SK-N-SH treated with all-trans-retinoic acid at 6 μM for 48 hours (cell line): ENCODE measurements around the gene ADNP.

Experiments used
- ATAC-seq: fragments of 200-7000 bp; cut with Tn5 transposase; 3 replicates; pipeline ENCODE4 v1.9.1; 2020; ENCODE audit warnings: mild to moderate bottlenecking, moderate library complexity
- ARNTL ChIP-seq: fragments of 450-650 bp; formaldehyde crosslinking; IDR thresholded peaks from 2 replicates; pipeline ENCODE4 v1.5.0; 2020; ENCODE audit warnings: low read depth, mild to moderate bottlenecking, moderate library complexity, borderline replicate concordance
- BACH2 ChIP-seq: fragments of 250-450 bp; sonication (Bioruptor Pico); IDR thresholded peaks from 2 replicates; pipeline ENCODE4 v1.9.0; 2021; ENCODE audit warnings: mild to moderate bottlenecking, borderline replicate concordance
- CSDC2 ChIP-seq: fragments of 250-450 bp; sonication (Bioruptor Pico); IDR thresholded peaks from 2 replicates; pipeline ENCODE4 v1.5.0; 2020; ENCODE audit warnings: mild to moderate bottlenecking, moderate library complexity
- ESRRG ChIP-seq: fragments of 250-450 bp; sonication (Bioruptor Pico); IDR thresholded peaks from 2 replicates; pipeline ENCODE4 v1.6.1; 2021; ENCODE audit warnings: mild to moderate bottlenecking
- GLIS3 ChIP-seq: fragments of 250-450 bp; sonication (Bioruptor Pico); IDR thresholded peaks from 2 replicates; pipeline ENCODE4 v1.5.0; 2020; ENCODE audit warnings: mild to moderate bottlenecking, moderate library complexity
- ISL1 ChIP-seq: fragments of 250-450 bp; sonication (Bioruptor Pico); IDR thresholded peaks from 2 replicates; pipeline ENCODE4 v2.1.2; 2022; ENCODE audit warnings: mild to moderate bottlenecking, moderate library complexity
- OSR1 ChIP-seq: fragments of 250-450 bp; sonication (Bioruptor Pico); IDR thresholded peaks from 2 replicates; pipeline ENCODE4 v1.8.0; 2022; ENCODE audit warnings: moderate library complexity, mild to moderate bottlenecking, inconsistent platforms
- PPARA ChIP-seq: fragments of 250-450 bp; sonication (Bioruptor Pico); IDR thresholded peaks from 2 replicates; pipeline ENCODE4 v1.5.0; 2020; ENCODE audit warnings: mild to moderate bottlenecking, borderline replicate concordance
- RARB ChIP-seq: fragments of 250-450 bp; sonication (Bioruptor Pico); IDR thresholded peaks from 2 replicates; pipeline ENCODE4 v1.8.0; 2021; ENCODE audit warnings: mild to moderate bottlenecking, moderate library complexity
- SNAI2 ChIP-seq: fragments of 250-450 bp; sonication (Bioruptor Pico); IDR thresholded peaks from 2 replicates; pipeline ENCODE4 v1.5.0; 2020; ENCODE audit warnings: mild to moderate bottlenecking, moderate library complexity
- TCF4 ChIP-seq: fragments of 250-450 bp; sonication (Bioruptor Pico); IDR thresholded peaks from 2 replicates; pipeline ENCODE4 v1.8.0; 2021; ENCODE audit warnings: mild to moderate bottlenecking, moderate library complexity, borderline replicate concordance
- TOX ChIP-seq: fragments of 250-450 bp; sonication (Bioruptor Pico); IDR thresholded peaks from 2 replicates; pipeline ENCODE4 v1.8.0; 2021; ENCODE audit warnings: mild to moderate bottlenecking, moderate library complexity, borderline replicate concordance
- ZC3H10 ChIP-seq: fragments of 250-450 bp; sonication (Bioruptor Pico); IDR thresholded peaks from 2 replicates; pipeline ENCODE4 v1.5.1; 2021; ENCODE audit warnings: mild to moderate bottlenecking, moderate library complexity
- ZFP30 ChIP-seq: fragments of 450-650 bp; formaldehyde crosslinking; IDR thresholded peaks from 2 replicates; pipeline ENCODE4 v1.5.0; 2022; ENCODE audit warnings: mild to moderate bottlenecking, moderate library complexity
- ZNF565 ChIP-seq: fragments of 450-650 bp; formaldehyde crosslinking; conservative IDR thresholded peaks from 2 replicates; pipeline ENCODE4 v1.5.0; 2020; ENCODE audit warnings: low read depth, mild to moderate bottlenecking, moderate library complexity
- ZNF70 ChIP-seq: fragments of 450-650 bp; formaldehyde crosslinking; IDR thresholded peaks from 2 replicates; pipeline ENCODE4 v1.5.0; 2020; ENCODE audit warnings: mild to moderate bottlenecking, moderate library complexity
- ZNF8 ChIP-seq: fragments of 450-650 bp; formaldehyde crosslinking; IDR thresholded peaks from 2 replicates; pipeline ENCODE4 v1.5.0; 2020; ENCODE audit warnings: mild to moderate bottlenecking, moderate library complexity
- TF ChIP-seq, protein P1 (sequence below): fragments of 250-450 bp; sonication (Bioruptor Pico); IDR thresholded peaks from 2 replicates; pipeline ENCODE4 v1.5.0; 2020; ENCODE audit warnings: mild to moderate bottlenecking, moderate library complexity
- TF ChIP-seq, protein P2 (sequence below): fragments of 250-450 bp; sonication (Bioruptor Pico); IDR thresholded peaks from 2 replicates; pipeline ENCODE4 v1.8.0; 2020; ENCODE audit warnings: mild to moderate bottlenecking, moderate library complexity, borderline replicate concordance
- TF ChIP-seq, protein P3 (sequence below): fragments of 250-450 bp; sonication (Bioruptor Pico); IDR thresholded peaks from 2 replicates; pipeline ENCODE4 v1.5.1; 2021; ENCODE audit warnings: mild to moderate bottlenecking, moderate library complexity
- TF ChIP-seq, protein P4 (sequence below): fragments of 250-450 bp; sonication (Bioruptor Pico); IDR thresholded peaks from 2 replicates; pipeline ENCODE4 v1.5.1; 2020; ENCODE audit warnings: low read depth, mild to moderate bottlenecking, moderate library complexity
- TF ChIP-seq, protein P5 (sequence below): fragments of 250-450 bp; sonication (Bioruptor Pico); IDR thresholded peaks from 2 replicates; pipeline ENCODE4 v1.8.0; 2021; ENCODE audit warnings: low read depth, mild to moderate bottlenecking, moderate library complexity, borderline replicate concordance

The ADNP gene

DNA sequence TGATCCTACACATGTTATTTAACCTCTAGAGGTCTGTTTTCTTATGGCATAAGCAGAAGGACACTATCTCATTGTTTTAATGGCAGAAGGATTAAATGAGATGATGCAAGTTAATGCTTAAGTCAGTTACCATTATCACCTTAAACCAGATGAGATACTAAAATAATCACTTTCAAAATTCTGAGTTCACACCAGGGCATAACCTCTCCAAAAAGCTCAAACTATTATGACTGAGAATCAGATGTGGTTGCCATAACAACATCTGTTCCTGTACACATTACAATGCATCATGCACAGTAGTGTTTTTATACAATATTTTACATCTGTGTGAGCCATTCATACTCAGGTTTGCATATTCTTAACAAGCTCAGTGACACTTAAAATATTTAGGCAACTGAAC, 10.2 kb downstream of the ADNP start:
- peak; percentile 24 for ATAC-seq

DNA sequence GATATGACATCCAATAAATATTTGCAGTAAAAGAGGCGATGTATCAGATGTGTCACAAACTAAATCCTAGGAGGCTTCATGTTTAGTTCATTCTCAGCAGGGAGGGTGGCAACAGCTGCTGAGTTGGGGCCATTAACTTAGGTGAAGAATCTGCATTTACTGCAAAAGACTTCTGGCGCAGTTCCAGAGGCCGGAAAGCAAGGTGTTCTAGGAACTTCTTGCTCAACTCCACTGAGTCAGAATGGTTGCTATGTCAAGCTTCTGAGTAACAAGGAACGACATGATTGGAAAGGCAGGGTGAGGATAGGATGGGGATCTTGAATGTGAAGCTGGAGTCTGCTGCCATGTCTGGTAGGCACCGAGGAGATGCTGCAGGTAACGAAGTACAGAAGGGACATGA, 11.7 kb downstream of the ADNP start:
- TF ChIP-seq ZFP30 (CRISPR knock-in tag) (no peak), RARB (CRISPR knock-in tag) (no peak), PPARA (CRISPR knock-in tag) (no peak), SNAI2 (no peak), ZNF70 (CRISPR knock-in tag) (no peak), TOX (CRISPR knock-in tag) (no peak), ZNF8 (no peak), ZNF565 (CRISPR knock-in tag) (no peak), CSDC2 (no peak), ESRRG (CRISPR knock-in tag) (no peak), OSR1 (CRISPR knock-in tag) (no peak), ZC3H10 (CRISPR knock-in tag) (no peak), ISL1 (CRISPR knock-in tag) (no peak)
- TF ChIP-seq, protein P1, sequence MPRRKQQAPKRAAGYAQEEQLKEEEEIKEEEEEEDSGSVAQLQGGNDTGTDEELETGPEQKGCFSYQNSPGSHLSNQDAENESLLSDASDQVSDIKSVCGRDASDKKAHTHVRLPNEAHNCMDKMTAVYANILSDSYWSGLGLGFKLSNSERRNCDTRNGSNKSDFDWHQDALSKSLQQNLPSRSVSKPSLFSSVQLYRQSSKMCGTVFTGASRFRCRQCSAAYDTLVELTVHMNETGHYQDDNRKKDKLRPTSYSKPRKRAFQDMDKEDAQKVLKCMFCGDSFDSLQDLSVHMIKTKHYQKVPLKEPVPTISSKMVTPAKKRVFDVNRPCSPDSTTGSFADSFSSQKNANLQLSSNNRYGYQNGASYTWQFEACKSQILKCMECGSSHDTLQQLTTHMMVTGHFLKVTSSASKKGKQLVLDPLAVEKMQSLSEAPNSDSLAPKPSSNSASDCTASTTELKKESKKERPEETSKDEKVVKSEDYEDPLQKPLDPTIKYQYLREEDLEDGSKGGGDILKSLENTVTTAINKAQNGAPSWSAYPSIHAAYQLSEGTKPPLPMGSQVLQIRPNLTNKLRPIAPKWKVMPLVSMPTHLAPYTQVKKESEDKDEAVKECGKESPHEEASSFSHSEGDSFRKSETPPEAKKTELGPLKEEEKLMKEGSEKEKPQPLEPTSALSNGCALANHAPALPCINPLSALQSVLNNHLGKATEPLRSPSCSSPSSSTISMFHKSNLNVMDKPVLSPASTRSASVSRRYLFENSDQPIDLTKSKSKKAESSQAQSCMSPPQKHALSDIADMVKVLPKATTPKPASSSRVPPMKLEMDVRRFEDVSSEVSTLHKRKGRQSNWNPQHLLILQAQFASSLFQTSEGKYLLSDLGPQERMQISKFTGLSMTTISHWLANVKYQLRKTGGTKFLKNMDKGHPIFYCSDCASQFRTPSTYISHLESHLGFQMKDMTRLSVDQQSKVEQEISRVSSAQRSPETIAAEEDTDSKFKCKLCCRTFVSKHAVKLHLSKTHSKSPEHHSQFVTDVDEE (CRISPR knock-in tag) = no peak
- TF ChIP-seq, protein P2, sequence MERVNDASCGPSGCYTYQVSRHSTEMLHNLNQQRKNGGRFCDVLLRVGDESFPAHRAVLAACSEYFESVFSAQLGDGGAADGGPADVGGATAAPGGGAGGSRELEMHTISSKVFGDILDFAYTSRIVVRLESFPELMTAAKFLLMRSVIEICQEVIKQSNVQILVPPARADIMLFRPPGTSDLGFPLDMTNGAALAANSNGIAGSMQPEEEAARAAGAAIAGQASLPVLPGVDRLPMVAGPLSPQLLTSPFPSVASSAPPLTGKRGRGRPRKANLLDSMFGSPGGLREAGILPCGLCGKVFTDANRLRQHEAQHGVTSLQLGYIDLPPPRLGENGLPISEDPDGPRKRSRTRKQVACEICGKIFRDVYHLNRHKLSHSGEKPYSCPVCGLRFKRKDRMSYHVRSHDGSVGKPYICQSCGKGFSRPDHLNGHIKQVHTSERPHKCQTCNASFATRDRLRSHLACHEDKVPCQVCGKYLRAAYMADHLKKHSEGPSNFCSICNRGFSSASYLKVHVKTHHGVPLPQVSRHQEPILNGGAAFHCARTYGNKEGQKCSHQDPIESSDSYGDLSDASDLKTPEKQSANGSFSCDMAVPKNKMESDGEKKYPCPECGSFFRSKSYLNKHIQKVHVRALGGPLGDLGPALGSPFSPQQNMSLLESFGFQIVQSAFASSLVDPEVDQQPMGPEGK = no peak
- TF ChIP-seq, protein P3, sequence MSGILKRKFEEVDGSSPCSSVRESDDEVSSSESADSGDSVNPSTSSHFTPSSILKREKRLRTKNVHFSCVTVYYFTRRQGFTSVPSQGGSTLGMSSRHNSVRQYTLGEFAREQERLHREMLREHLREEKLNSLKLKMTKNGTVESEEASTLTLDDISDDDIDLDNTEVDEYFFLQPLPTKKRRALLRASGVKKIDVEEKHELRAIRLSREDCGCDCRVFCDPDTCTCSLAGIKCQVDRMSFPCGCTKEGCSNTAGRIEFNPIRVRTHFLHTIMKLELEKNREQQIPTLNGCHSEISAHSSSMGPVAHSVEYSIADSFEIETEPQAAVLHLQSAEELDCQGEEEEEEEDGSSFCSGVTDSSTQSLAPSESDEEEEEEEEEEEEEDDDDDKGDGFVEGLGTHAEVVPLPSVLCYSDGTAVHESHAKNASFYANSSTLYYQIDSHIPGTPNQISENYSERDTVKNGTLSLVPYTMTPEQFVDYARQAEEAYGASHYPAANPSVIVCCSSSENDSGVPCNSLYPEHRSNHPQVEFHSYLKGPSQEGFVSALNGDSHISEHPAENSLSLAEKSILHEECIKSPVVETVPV (CRISPR knock-in tag) = no peak
- no peak for ATAC-seq

More for the DNA sequence above, 10.2 kb downstream of the ADNP start:
- TF ChIP-seq RARB (CRISPR knock-in tag) (no peak), PPARA (CRISPR knock-in tag) (no peak), ZC3H10 (CRISPR knock-in tag) (no peak), ZNF565 (CRISPR knock-in tag) (no peak), TOX (CRISPR knock-in tag) (no peak), BACH2 (CRISPR knock-in tag) (no peak), ZNF70 (CRISPR knock-in tag) (no peak), ARNTL (CRISPR knock-in tag) (no peak), GLIS3 (CRISPR knock-in tag) (no peak), OSR1 (CRISPR knock-in tag) (no peak), TCF4 (CRISPR knock-in tag) (no peak), ISL1 (CRISPR knock-in tag) (no peak)
- TF ChIP-seq, protein P3 (CRISPR knock-in tag) = no peak
- TF ChIP-seq, protein P4, sequence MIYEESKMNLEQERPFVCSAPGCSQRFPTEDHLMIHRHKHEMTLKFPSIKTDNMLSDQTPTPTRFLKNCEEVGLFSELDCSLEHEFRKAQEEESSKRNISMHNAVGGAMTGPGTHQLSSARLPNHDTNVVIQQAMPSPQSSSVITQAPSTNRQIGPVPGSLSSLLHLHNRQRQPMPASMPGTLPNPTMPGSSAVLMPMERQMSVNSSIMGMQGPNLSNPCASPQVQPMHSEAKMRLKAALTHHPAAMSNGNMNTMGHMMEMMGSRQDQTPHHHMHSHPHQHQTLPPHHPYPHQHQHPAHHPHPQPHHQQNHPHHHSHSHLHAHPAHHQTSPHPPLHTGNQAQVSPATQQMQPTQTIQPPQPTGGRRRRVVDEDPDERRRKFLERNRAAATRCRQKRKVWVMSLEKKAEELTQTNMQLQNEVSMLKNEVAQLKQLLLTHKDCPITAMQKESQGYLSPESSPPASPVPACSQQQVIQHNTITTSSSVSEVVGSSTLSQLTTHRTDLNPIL (CRISPR knock-in tag) = no peak
- TF ChIP-seq, protein P5, sequence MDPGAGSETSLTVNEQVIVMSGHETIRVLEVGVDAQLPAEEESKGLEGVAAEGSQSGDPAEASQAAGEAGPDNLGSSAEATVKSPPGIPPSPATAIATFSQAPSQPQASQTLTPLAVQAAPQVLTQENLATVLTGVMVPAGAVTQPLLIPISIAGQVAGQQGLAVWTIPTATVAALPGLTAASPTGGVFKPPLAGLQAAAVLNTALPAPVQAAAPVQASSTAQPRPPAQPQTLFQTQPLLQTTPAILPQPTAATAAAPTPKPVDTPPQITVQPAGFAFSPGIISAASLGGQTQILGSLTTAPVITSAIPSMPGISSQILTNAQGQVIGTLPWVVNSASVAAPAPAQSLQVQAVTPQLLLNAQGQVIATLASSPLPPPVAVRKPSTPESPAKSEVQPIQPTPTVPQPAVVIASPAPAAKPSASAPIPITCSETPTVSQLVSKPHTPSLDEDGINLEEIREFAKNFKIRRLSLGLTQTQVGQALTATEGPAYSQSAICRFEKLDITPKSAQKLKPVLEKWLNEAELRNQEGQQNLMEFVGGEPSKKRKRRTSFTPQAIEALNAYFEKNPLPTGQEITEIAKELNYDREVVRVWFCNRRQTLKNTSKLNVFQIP (CRISPR knock-in tag) = no peak
